PC-3 (cell line): ENCODE measurements around the gene ASCC2.

Experiments used
- CTCF ChIP-seq: fragments of 300-600 bp; sonication (generic); conservative IDR thresholded peaks from 2 replicates; pipeline ENCODE4 v1.5.1; 2017; ENCODE audit warnings: antibody characterized with exemption, low read depth, mild to moderate bottlenecking, low read length
- EZH2 ChIP-seq: fragments of 300-600 bp; sonication (generic); IDR thresholded peaks from one replicate; pipeline ENCODE4 v1.6.1; 2017; ENCODE audit warnings: antibody characterized with exemption, mild to moderate bottlenecking, low read length; ENCODE audit not compliant: unreplicated experiment

GRCh38 chr22:29854432-29854831, 16.4 kb upstream of the ASCC2 start:
- TF ChIP-seq EZH2 = no peak
- no peak for TF ChIP-seq CTCF
